H1 (cell line): Measurements from ENCODE around the gene JPH2. TPM values are rescaled to one million over a fixed set of nuclear protein-coding genes. Genes with fewer than 3 reads are reported as not detected.

Experiments used
- CHD1 ChIP-seq: IDR thresholded peaks from 2 replicates; pipeline ENCODE4 v1.6.1; 2012; ENCODE audit warnings: low read depth, low read length, improper control_type of control experiment
- CREB1 ChIP-seq: IDR thresholded peaks from 2 replicates; pipeline ENCODE4 v1.6.1; 2012; ENCODE audit warnings: inconsistent platforms
- KDM4A ChIP-seq: IDR thresholded peaks from one replicate; pipeline ENCODE4 v1.7.1; 2012; ENCODE audit warnings: low read depth, mild to moderate bottlenecking, moderate library complexity, low read length, inconsistent platforms; ENCODE audit not compliant: severe bottlenecking
- NANOG ChIP-seq: IDR thresholded peaks from 2 replicates; pipeline ENCODE4 v1.6.1; 2011; ENCODE audit warnings: low read length, low read depth, mild to moderate bottlenecking, inconsistent platforms; ENCODE audit not compliant: insufficient read depth, poor library complexity, severe bottlenecking
- RNF2 ChIP-seq: fragments of 200-900, 300-1000 bp; sonication (generic); IDR thresholded peaks from 2 replicates; pipeline ENCODE4 v1.7.1; 2016; ENCODE audit warnings: borderline replicate concordance, low read depth, mild to moderate bottlenecking, antibody characterized with exemption, low read length; ENCODE audit not compliant: poor library complexity, severe bottlenecking; ENCODE audit errors: missing control alignments
- SIN3A ChIP-seq, 2 experiments: IDR thresholded peaks in 1 of 2; conservative IDR thresholded peaks in 1 of 2; 2 replicates each; pipeline ENCODE4 v1.6.1; 2011 to 2012; ENCODE audit warnings: low read length in 2 of 2, improper control_type of control experiment in 1 of 2, low read depth in 1 of 2, mild to moderate bottlenecking in 1 of 2
- SIX5 ChIP-seq: IDR thresholded peaks from 2 replicates; pipeline ENCODE4 v1.6.1; 2011; ENCODE audit warnings: mild to moderate bottlenecking, low read depth, low read length
- polyA plus RNA-seq, 7 experiments: library from polyadenylated mRNA; depleted of rRNA in 3 of 7; stranded (reverse) in 5 of 7; unstranded in 2 of 7; fragments of >200 nt in 5 of 7; fragments of 200-250 nt in 2 of 7; gene quantifications; 1 replicate in 5 of 7; 2 replicates in 1 of 7; 4 replicates in 1 of 7; pipeline versions ENCODE4 v1.2.1 to v1.2.3, GENCODE V29; 2011 to 2013; ENCODE audit warnings: missing spikeins in 2 of 7, mixed read lengths in 2 of 7
- total RNA-seq: library from RNA; stranded (reverse); fragmentation: NEBNext Ultra II Directional; extraction: Animal tissue kit (Norgen Biotek cat#: 25700); gene quantifications from 2 replicates; pipeline ENCODE4 v1.2.1, GENCODE V29; 2021

JPH2 gene
- total and polyA plus RNA-seq, 2 of the 8 experiments (the other 6 are each of a cell fraction or from before 2014, with no cell fraction given), result 0.59 to 1.3 TPM

GRCh38 chr20:44173846-44174245 lies 13.1 kb downstream of the JPH2 start (continued):
- TF ChIP-seq RNF2 (no peak), KDM4A (no peak), NANOG (no peak), SIX5 (no peak), SIN3A (conservative IDR thresholded peaks at IDR 0.05 in 1 of 2, IDR thresholded peaks at IDR 0.05 in 1 of 2; ENCODE audit: low read depth in 1 of 2, low read length in 2 of 2) (no peak), CHD1 (no peak), CREB1 (no peak)
- TF ChIP-seq, all 59 proteins: peak for 0
